GM18502 (cell line): ENCODE results near the gene THRA.

Experiments used
- ATAC-seq: cut with Tn5 transposase; IDR thresholded peaks from one replicate; pipeline ENCODE4 v1.9.1; 2021; ENCODE audit warnings: mild to moderate bottlenecking; ENCODE audit not compliant: unreplicated experiment, poor library complexity

The THRA gene

DNA sequence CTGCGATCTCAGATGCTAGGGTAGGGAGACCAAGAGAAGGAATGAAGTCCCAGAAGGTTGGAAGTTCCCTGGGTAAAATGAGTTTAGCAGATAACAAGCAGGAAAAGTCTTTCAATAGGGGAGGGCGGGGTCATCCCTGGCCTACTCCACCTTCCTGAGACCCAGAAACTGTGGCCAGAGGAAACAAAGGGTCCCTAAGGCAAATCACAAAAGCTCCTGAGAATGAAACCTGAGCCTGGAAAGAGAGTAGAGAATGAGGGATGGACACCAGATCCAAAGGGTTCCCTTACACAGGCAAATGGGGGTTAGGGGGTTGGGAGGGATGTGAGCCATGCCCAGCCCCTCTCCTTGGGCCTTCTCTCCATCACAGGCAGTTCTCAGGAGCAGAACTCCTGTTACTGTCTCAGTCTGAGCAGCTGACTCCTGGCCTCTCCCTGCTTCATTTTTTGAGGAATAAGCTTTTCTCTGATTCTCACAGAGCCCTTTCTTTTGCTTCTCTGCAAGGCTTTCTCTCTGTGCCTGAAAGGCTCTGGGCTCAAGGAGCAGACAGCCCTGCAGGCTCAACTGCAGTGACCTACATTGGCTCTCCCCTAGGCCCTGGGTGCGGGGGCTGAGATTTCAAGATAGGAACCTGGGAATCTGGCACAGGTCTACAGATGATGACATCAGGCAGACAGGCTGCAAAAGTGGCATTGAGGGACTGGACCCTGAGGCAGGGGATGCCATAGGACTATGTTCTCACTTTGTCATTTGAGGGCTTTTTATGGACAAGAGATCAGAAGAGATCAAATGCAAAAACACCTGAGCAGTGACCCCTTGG is 47.5 kb downstream of the THRA start:
- ATAC-seq, result no peak

DNA sequence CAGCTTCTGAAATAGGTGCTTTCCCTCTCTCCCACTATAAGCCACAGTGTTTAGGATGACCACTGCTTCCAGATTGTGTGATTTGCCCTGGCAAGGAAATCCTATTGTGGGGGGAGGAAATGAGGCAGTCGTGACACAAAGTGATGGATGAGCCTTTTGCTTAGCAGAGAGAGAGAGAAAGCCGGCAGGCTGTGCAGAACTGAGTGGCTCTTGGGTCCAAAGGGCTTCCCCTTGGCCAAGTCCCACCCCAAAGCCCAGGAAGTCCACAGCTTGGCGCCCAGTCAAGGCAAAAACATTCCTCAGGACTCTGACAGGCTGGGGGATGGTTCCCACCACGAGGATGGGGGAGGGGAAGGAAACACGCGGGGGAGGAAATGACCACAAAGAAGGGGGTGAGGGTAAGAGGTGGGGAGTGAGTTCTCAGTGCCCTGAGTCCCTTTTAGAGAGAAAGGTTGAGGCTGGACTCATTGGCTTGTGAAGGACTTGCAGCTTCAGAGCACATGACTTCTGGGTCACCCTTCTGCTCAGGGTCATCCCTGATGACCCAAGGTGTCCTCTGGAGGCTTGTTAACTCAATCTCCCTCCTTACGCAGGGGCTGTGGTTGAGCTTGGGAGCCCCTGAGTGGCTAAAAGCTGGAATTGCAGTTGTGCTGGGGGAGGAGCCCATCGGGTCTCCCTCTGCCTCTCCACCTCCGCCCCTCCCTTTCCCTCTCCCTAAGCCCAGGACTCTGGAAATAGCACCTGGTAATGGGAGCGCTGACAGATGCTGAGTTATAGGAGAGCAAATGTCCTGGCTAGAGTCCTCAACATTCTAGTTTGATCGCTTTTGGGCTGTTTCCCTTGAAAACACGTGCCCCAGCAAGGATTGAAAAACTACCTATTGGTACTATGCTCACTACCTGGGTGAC is 48.7 kb downstream of the THRA start:
- no peak for ATAC-seq

- ATAC-seq, result no peak
These were observed 49.5 kb downstream of the THRA start for GRCh38 chr17:40112191-40112711.

DNA sequence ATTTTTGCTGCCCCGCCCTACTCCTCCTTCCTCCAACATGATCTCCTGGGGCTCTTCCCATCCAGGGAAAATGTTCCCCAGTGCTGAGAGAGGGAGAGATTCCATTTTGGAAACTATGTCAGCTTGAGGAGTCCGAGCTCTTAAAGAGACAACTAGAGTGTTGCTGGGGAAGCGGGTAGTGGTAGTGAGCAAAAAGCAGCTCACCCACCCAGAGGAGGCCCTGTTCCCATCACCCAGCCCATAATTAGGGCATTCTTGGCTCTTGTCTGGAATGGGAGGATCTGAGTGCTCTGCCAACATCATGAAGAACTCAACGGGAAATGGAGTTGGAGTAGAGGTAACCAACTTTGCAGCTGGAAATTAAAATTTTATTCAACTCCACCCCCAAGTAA is 49.9 kb downstream of the THRA start:
- ATAC-seq, result no peak

- peak; percentile 86 for ATAC-seq
These were observed 50.5 kb downstream of the THRA start for GRCh38 chr17:40113110-40113906.

DNA sequence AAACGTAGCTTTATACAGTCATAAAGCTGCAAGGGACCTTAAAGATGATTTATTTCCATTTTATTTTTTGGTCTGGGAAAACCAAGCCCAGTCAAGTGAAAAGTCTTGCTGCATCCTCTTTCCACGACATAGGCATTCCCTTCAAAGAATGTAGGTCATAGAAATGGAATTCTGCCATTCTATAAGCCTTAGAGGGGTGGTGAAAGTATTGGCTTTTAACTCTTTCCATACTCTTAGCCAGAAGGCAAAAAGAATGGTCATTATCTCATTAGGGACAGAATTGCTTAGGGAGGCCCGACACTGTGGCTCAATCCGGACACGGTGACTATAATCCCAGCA is 51.1 kb downstream of the THRA start:
- no peak for ATAC-seq

DNA sequence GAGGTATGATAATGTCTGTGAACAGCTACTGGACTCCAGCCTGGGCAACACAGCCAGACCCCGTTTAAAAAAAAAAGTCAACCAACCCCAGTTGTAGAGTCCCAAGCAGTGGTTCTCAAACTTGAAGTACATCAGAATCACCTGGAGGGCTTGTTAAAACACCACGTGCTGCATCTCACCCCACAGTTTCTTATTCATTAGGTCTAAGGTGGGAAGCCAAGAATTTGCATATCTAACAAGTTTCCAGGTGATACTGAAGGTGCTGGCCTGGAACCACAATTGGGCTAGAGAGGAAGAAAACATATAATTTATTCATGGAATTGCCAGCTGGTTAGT is 52.3 kb downstream of the THRA start:
- ATAC-seq, result no peak

- ATAC-seq, result peak; percentile 54
These were observed 58.7 kb downstream of the THRA start, which contains the start of gene MSL1 for GRCh38 chr17:40121181-40122135. TSS of gene MSL1 (plus strand) at chr17:40121971. CDS start at chr17:40122613, 642 bp downstream.

DNA sequence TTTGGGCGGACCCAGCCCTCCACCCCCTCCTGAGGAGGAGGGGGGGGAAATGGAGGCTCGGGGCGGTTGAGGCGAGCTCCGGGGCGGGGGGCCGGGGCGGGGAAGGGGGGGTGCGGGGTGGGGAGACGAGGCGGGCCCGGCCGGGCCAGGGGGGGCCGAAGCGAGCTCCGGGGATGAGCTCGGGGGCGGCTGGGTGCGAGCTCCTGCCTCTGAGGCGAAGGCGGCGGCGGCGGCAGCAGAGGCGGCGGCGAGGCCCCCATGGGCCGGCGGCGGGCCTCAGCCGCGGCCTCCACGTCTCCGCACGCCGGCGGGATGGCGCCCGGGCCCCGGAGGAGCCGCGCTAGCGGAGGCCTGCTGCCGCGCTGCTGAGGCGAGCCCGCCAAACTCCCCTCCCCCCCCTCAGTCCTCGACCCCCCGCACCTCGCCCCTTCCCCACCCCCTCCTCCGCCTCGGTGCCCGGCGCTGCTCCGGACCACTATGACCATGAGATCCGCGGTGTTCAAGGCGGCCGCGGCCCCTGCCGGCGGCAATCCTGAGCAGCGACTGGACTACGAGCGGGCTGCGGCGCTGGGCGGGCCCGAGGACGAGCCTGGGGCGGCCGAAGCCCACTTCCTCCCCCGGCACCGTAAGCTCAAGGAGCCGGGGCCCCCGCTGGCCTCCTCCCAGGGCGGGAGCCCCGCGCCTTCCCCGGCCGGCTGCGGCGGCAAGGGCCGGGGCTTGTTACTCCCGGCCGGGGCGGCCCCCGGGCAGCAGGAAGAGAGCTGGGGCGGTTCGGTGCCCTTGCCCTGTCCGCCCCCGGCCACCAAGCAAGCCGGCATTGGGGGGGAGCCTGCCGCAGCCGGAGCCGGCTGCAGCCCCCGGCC is 59.6 kb downstream of the THRA start:
- ATAC-seq, result peak; percentile 40

- ATAC-seq, result peak; percentile 27
These were observed 60.4 kb downstream of the THRA start for GRCh38 chr17:40122999-40123810.

DNA sequence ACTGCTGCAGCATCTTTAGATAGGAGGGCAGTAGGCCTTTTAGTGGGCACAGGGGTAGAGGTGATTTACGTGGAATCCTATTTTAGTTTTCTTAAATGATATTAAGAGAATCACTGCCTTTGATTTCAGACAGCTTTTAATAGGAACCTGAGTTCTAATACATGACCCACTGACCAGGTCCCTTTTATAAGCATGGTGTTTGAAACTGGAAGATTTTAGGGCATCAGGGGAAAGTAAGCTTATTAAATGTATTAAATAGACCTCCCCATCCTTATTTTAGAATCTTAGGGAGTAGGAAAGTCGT is 61.0 kb downstream of the THRA start:
- no peak for ATAC-seq

DNA sequence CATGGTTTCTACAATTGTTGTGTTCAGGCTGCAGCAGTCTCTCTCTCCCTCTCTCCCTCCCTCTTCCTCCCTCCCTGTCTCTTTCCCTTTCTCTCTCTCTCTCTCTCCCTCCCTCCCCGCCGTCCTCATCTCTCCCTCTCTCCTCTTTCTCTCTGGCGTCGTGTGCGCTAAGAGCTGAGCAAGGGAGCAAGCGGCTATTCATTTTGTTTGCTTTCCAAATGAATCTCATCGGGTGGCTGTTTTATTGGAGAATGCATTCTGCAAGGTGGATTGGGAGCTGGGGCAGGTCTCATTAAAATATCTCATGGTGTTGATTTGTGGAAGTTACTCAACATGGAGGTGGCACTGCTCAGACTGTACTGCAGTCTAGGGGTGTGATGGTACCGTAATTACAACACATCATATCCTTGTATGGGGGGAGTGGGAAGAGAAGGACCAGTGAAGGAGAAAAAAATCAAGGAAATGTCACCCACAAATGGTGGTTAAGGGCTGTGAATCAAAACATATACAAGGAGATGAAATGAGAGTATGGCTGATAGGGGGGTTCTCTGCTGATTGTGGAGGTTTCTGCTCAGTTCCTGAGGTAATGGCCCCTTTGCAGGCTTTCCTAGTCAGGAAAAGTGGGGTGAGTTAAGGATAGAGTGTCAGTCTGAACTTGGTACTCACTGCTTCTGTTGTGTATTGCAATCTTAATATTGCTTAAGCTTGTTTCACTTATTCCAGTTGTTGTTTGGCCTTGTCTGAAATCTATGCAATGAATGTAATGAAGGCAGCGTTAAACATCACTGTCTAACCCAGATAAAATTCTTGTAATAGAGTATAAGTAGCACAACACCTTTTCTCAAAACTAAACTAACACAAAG is 61.7 kb downstream of the THRA start:
- ATAC-seq, result no peak

GRCh38 chr17:40129498-40129897 is 66.7 kb downstream of the THRA start:
- no peak for ATAC-seq

DNA sequence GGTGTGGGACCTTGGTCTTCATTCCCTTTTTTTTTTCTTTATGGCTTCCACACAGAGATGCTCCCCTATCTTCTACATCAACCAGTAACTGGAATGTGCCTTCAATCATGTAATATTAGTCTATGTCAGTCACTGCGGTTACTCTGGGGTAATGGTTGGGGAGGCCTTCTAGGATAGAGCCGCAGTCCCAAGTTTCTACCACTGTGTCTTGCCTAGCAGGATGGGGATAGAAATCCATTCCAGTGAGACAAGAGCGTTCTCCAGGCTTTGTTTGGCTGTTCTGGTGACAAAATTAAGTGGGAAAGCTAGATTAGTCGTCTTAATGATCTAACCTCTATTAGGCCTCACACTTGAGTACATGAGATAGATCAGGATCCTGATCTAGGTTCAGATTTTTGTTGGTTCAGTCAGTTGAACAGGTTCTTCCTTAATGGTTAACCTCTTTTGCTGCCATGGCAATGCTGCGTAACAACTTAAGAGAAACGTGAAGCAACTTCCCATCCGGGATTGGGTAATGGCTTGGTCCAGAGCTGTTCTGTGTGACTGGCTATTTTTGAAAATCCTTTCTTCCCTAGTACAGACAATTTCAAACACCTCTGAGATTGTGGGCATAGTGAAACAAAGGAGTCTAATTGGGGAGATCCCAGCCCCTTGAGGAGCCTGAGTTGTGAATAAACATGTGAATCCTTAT is 67.7 kb downstream of the THRA start:
- ATAC-seq, result no peak

- no peak for ATAC-seq
These were observed 71.4 kb downstream of the THRA start for GRCh38 chr17:40134184-40134583.

DNA sequence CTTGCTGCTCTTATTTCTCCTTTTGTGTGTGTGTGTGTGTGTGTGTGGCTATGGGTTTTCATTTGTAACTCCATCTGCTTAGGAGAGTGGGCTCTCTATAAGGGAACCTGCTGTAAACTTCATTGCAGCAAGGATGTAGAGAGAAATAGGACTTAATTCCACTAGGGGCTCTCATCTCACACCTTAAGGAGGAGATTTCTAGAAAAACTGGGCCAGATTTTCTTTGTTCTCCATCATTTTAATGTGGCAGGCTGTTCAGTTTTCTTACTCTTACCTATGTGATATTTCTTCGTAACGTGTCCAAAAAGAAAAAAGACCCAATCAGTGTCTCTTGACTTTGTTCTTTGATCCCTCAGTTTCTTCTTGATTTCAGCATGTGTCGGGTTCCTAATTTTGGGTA is 73.1 kb downstream of the THRA start:
- ATAC-seq, result no peak
